A673 (cell line): ENCODE results near the gene CAMKK2.

ENCODE experiments used
- EZH2 ChIP-seq: fragments of 200-600 bp; sonication (generic); IDR thresholded peaks from 2 replicates; pipeline ENCODE4 v1.6.1; 2017; ENCODE audit warnings: borderline replicate concordance, low read depth, mild to moderate bottlenecking, mixed read lengths, antibody characterized with exemption, low read length; ENCODE audit not compliant: poor library complexity, severe bottlenecking
- TF ChIP-seq, protein P1 (sequence below): fragments of 300-800, 200-600 bp; sonication (generic); conservative IDR thresholded peaks from 2 replicates; pipeline ENCODE4 v1.5.1; 2017; ENCODE audit warnings: low read depth, mild to moderate bottlenecking, antibody characterized with exemption, low read length, moderate library complexity, mixed read lengths

GRCh38 chr12:121331248-121331647, 34.7 kb upstream of the CAMKK2 start:
- TF ChIP-seq, protein P1, sequence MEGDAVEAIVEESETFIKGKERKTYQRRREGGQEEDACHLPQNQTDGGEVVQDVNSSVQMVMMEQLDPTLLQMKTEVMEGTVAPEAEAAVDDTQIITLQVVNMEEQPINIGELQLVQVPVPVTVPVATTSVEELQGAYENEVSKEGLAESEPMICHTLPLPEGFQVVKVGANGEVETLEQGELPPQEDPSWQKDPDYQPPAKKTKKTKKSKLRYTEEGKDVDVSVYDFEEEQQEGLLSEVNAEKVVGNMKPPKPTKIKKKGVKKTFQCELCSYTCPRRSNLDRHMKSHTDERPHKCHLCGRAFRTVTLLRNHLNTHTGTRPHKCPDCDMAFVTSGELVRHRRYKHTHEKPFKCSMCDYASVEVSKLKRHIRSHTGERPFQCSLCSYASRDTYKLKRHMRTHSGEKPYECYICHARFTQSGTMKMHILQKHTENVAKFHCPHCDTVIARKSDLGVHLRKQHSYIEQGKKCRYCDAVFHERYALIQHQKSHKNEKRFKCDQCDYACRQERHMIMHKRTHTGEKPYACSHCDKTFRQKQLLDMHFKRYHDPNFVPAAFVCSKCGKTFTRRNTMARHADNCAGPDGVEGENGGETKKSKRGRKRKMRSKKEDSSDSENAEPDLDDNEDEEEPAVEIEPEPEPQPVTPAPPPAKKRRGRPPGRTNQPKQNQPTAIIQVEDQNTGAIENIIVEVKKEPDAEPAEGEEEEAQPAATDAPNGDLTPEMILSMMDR, result no peak
- TF ChIP-seq EZH2, result no peak
